ENCODE results near the gene MKRN3.

MKRN3 gene

DNA sequence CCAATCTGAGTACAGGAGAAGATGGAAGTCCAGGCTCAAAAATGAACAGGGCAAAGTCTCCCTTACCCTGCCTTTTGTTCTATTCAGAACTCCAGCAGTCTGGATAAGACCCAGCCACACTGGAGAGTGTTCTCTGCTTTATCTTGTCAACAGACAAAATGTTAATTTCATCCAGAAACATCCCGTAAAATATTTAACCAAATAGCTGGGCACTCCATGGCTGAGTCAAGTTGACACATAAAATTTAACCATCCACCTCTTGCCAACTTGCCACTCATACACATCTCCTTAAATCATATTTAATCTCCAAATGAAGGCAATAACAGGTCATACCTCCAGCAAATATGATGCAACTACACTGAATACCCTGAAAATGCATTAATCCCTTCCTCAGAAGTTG lies 33.6 kb downstream of the MKRN3 start:
- Mint-ChIP-seq H3K36me3 (ENCODE audit: low read depth) (no peaks in the 10 kb centered on the region), H3K27me3 (ENCODE audit: low read depth) (no peaks in the 10 kb centered on the region), H3K27ac (no peak overlapping the region), H3K4me1 (no peaks in the 10 kb centered on the region), H3K9me3 (peaks cover 15% of the 10 kb centered on the region), H3K4me3 (no peak overlapping the region)
- TF ChIP-seq, protein P1, sequence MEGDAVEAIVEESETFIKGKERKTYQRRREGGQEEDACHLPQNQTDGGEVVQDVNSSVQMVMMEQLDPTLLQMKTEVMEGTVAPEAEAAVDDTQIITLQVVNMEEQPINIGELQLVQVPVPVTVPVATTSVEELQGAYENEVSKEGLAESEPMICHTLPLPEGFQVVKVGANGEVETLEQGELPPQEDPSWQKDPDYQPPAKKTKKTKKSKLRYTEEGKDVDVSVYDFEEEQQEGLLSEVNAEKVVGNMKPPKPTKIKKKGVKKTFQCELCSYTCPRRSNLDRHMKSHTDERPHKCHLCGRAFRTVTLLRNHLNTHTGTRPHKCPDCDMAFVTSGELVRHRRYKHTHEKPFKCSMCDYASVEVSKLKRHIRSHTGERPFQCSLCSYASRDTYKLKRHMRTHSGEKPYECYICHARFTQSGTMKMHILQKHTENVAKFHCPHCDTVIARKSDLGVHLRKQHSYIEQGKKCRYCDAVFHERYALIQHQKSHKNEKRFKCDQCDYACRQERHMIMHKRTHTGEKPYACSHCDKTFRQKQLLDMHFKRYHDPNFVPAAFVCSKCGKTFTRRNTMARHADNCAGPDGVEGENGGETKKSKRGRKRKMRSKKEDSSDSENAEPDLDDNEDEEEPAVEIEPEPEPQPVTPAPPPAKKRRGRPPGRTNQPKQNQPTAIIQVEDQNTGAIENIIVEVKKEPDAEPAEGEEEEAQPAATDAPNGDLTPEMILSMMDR (IDR thresholded peaks at IDR 0.05; ENCODE audit: unreplicated experiment in 3 of 3), result no peak

DNA sequence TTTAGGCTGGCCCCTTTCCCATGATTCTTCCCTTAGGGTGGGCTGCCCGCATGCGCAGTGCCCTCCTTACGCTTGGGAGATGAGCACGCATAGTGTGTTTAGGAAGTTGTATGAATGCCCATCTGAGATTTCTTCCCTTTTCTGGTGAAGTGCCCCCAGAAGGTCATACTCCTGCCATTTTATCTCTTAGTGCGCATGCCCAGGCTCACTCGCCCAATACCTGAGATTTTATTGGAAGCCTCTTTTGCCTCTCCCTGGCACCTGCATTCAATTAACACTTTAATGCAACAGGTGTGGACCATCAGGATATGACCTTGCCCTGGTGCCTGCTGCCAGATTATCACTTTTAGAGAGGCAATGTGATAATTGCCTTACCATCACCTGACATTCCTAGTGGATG lies 36.6 kb downstream of the MKRN3 start:
- no peaks in the 10 kb centered on the region for H3K4me1 Mint-ChIP-seq
- H3K9me3 Mint-ChIP-seq, result peaks cover 18% of the 10 kb centered on the region
- no peaks in the 10 kb centered on the region for H3K36me3 Mint-ChIP-seq (ENCODE audit: low read depth)
- H3K27ac Mint-ChIP-seq, result no peak overlapping the region
- TF ChIP-seq, protein P1 (IDR thresholded peaks at IDR 0.05; ENCODE audit: unreplicated experiment in 3 of 3), result no peak
- H3K4me3 Mint-ChIP-seq, result no peak overlapping the region
- no peaks in the 10 kb centered on the region for H3K27me3 Mint-ChIP-seq (ENCODE audit: low read depth)

DNA sequence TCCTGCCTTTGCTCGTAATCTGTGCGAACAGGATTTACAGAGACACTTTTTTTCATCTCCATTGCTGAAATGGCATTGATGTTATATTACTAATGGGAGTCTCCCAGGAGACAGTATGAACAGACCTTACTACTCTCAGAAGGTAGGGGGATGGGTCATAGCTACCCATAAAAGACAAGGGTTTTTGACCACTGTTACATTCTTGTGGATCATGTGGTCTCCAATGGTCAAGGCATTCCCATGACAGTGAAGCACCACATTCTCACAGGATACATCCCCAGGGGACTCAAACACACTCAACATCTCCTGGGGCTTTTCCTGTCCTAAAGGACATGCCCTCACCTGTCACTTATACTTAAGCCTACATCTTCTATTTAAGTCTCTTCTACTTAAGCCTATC lies 40.8 kb downstream of the MKRN3 start:
- Mint-ChIP-seq H3K27ac (no peak overlapping the region), H3K36me3 (ENCODE audit: low read depth) (no peaks in the 10 kb centered on the region), H3K9me3 (peaks cover 30% of the 10 kb centered on the region), H3K27me3 (ENCODE audit: low read depth) (no peaks in the 10 kb centered on the region), H3K4me3 (no peak overlapping the region), H3K4me1 (no peaks in the 10 kb centered on the region)
- TF ChIP-seq, protein P1 (IDR thresholded peaks at IDR 0.05; ENCODE audit: unreplicated experiment in 3 of 3), result no peak

DNA sequence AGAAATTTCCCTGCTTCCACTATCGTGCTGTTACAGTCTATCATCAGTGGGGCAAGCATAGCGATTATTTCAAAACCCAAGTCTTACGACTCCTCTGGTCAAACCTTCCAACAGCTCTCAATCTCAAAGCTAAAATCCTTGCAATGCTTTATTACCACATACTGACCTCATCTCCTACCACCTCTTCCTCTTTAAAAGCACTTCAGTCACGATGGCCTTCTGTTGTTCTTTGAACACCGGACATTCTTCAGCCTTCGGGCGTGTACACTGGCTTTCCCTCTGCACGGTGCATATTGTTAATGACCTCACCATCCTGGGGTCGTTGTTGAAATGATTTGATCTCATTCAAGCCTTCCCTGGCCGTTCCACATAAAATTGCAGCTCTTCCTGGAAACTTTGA lies 51.1 kb downstream of the MKRN3 start:
- Mint-ChIP-seq H3K36me3 (ENCODE audit: low read depth) (no peaks in the 10 kb centered on the region), H3K4me3 (no peak overlapping the region), H3K27me3 (ENCODE audit: low read depth) (no peaks in the 10 kb centered on the region), H3K9me3 (peaks cover 13% of the 10 kb centered on the region), H3K27ac (no peak overlapping the region), H3K4me1 (no peaks in the 10 kb centered on the region)
- TF ChIP-seq, protein P1 (IDR thresholded peaks at IDR 0.05; ENCODE audit: unreplicated experiment in 3 of 3), result no peak
